Hematopoietic multipotent progenitor cell treated with erythropoietin and hydrocortisone succinate and interleukin-3 and kit ligand, for 8 days (in vitro differentiated cells): ENCODE results near the gene GRP.
A peak's percentile ranks its signal among the peaks of the same experiment; 100 is the strongest.

Source experiments
- DNase-seq: peaks from one replicate; pipeline ENCODE4 v3.0.0-alpha.2; 2015

Gene GRP

DNA sequence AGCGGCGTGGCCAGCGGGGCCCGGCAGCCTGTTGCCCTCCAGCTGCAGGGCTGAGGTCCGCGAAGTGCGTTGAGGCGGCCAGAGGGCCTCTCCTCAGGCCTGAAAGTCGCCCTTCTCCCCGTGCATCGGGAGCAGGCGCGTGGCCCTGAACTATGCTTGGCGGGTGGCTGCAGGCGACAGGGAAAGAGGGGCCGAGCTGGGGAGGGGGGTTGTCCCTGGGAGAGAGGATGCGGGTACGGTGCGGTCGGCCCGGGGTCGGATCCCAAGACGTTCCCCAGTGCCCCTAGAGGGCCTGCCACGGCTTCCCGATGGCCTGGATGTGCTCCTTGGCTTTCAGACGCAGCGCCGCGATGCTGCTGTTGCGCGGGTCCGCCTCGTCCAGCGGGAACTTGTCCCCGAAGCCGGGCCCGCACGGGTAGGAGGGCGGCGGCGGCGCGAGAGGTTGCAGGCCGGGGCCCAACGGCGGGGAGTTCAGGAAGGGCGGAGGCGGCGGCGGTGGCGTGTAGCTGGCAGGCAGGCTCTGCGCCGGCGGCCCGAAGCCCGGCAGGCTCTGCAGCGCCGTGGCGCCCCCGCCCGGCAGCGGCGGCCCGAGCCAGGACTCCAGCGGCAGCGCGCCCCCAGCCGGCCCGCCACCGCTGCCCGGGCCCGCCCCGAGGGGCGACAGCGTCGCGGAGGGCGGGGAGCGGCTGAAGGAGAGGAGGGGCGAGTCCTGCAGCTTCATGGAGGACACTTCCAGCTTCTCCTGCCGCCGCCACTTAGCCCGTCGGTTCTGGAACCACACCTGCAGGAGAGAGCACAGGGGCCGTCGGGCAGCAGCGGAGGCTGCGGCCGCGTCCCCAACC lies 49.0 kb downstream of the GRP start:
- peak; percentile 29 for DNase-seq

DNA sequence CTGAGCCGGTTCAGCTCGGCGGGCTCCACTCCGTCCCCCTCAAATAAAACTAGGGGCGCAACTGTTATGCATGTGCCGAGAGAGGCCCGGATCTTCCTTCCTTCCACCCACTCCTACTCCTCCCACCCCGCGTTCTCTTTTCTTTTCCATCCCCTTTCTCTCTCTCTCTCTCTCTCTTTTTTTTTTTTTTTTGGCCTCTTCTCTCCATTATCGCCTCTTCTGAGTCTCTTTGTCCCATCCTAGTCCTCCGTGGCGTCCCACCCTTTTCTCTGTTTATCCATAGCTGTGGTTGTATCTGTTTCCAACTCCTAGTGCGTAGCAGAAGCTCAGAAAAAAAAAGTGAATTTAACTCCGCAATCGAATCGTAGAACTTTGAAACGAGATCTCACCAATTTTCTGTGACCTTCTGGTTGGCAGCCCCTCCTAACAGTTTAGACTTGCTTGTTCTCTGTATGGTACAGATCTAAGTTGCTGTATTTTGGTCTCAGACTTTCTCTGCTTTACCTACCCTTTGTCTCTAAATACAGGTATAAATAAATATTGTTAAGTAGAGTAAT lies 49.7 kb downstream of the GRP start:
- DNase-seq = no peak

DNA sequence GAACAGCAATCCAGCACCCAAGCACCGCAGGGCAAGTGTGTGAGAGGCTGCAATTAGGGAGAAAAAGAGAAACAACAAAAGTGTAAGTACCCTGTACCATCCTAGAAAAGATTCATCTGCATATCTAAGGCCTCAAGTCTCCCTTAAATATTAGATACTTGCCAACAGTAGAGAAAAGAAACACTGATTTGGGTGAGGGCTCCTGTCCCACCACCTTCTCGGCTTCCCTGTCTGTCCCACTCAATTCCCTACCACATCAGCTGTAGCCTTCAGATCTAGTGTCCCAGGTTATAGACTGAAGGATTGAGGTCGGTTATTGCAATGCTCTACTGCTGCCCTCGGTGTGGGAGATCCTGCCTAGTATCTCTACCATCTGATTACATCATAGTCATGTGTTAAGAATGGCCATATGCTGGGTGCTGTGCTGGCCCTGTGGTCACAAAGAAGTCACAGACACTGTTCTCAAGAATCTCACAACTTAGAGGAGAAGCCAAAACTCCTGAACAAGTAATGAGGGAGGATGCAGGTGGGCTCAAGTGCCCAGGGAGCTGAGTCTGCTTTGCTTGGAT lies 50.8 kb downstream of the GRP start:
- no peak for DNase-seq

DNA sequence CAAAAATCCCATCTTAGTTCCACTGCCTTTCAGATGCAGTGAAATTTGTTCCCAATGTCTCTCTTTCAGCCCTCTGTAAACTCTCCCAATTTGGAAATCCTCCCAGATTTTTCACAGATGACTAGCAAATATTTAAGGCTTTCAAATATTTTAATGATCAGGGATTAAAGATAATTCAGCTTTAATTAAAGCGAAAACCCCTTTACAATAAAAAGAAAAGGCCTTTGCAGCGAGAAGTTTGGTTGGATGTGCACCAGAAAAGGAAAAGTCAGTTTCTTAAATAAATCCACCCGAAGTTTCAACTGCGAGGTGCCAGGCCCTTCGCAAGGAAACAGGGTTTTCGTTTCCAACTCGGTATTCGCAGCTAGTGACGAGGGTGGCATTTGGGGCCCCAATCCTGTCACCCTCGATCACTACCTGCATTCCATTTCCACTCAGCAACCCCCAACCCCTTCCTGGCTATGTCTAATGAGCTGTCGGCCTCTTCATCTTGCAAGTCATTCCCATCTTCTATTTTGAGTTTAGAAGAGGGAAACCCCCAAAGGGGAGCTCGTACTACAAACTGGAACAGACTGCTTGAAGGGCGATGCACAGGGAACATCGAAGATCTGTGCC lies 51.8 kb downstream of the GRP start:
- DNase-seq = no peak

DNA sequence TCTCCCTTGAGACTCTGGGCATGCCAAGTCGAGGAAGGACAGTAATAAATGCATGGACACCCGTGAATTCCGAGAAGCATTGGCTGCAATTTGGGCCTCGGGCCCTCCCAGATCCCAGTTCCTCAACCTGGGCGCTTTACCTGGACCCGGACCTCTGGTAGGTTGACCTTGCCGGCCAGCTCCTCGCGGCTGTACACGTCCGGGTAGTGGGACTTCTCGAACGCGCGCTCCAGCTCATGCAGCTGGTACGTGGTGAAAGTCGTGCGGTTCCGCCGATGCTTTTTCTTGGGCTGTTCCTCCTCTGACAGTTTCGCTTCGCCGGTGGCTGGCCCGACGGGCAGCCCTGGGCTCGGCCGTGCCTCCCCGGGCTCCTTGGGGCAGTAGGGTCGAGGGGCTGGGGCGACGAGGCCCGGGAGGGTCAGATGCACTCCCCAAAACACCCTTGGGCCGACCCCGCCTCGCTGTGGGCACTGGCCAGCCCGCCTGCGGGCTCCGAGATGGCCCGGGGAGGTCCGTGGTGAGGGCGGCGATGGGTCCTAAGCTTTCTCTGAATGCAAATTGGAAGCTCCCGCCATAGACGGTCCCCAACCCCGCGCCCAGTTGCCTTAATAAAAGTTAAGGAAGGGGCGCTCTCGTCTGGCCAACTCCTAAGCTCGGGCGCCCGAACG lies 52.4 kb downstream of the GRP start:
- no peak for DNase-seq

DNA sequence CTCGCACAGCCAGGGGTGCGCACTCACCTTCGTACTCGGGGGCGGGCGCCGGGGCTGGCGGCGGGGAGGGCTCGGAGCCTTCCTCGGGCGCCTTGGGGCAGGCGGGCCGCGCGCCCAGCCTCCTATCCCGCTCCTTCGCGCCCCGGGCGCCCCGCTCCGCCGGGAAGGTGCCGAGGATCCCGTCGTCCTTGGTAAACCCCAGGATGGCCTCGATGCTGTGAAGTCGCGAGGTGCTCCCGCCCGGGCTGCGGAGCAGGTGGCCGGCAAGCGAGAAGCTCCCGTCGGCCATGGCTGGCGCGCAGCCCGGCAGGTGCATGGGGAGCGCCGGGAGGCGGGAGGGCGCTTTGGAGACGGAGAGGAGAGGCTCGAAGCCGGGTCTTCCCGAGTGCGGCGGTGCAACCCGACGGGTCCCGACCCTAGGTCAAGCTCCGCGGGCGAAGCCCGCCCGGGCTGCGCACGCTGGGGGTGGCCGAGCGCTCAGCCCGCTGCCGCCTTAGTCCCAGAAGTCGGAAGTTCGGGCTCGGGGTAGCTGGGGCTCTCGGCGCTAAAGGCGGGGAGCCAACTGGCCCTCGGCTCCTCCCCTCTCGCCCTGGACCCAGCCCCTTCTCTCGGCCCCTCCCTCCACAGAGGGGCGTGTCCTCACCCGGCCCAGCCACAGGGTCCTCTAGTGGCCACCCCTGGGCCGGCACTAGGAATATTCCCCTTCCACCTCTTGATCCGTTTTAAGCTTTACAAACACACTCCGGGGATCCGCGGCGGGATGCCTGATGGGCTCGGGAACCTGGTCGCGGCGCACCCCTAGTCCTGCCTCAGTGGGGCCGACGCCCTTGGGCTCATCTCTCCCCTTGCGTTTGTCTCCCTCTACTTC lies 53.2 kb downstream of the GRP start, which contains the start of gene RAX:
Gene RAX (minus strand): TSS at position 564 of the 868 bp plus-strand sequence. CDS start 248 bp downstream, at position 316.
- DNase-seq = peak; percentile 60

DNA sequence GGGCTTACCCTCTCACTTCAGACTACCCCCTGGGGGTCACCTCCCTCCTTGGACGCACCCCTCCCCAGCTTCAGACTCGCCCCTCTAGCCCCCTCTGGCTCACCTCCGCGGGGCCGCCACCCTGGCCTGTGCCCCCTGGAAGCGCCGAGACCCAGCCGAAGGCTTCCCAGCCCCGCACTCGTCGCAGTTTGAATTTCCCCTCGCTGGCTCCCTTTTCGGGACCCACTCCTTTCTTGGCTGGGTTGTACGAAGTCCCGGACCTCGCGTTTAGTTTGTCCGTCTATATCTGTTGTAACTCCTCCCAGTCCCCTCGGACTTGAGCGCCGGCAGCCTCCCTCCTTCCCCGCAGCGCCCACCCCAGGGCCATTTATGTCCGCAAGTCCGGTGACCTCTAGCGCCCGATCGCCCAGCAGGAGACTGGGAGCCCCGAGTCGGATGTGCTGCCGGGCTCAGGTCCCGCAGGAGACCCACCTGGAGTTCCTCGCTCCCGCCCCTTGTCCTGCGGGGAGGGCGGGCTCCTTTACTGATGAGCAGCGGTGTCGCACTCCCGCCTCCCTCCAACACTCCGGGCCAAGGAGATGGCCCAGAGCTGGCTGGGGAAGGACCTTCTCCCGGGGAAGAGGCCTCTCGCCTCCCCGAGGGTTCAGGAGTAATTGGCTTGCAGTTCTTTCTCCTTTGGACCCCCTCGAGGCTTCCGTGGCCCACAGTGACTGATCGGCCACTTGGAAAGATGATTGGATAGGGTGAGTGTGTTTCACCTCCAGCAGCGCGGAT lies 54.0 kb downstream of the GRP start:
- DNase-seq = no peak

DNA sequence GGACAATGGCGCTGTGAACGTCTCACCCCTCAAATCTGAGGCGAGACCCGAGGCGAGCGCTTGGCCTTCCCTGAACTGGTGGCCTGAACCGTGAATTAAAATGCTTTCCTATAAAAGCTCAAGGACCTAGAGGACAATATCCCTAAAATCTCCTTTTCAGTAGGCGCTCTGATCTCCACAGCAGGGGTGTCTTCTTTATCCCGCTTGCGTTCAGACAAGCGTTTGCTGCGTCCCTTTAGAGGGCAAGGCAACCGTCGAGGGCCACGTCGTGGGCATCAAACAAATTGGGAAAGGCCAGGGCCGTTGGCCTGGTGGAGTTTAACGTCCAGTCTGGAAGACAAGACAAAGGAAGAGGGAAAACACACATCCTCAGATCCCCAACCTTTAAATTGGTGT lies 54.6 kb downstream of the GRP start:
- no peak for DNase-seq

- no peak for DNase-seq
Observed at GRCh38 chr18:59275406-59275949, 55.5 kb downstream of the GRP start.

DNA sequence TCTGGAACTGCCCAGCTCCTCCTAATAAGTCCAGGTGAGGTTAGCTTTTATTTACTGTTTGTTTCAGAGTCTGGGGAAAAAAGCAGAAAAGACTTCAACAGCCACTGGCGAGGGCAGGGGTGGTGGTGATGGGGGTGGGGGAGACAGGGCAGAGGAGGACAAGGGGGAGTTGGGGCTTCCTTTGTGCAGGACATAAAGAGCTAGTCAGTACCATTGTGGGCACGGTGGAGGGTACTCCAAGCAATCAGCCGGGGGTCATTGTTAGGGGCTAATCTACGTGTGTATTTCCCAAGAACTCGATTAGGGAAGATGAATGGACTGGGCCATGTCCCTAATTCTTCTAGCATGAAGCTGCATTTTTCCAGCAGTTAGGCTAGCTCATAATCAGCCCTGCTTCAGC lies 56.1 kb downstream of the GRP start:
- DNase-seq = no peak

DNA sequence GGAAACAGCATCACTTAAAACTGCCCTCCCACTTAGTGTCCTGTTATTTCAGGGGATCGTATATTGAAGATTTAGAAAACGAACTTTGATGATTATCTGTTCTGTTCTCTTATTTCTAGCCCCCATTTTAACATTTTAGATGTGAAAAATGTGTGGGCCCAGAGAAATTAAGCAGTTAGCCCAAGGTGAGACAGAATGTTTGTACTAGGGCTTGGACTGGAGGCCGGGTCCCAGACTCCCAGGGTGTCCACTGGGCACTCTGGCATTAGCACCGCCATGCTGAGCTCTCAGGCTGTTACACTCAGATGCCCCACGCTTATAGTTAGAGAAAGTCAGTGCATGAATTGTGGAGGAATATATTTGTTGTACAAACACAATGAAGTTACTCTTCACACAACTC lies 58.8 kb downstream of the GRP start:
- no peak for DNase-seq

- no peak for DNase-seq
Observed at GRCh38 chr18:59279193-59279592, 59.2 kb downstream of the GRP start.

- DNase-seq = no peak
Observed at GRCh38 chr18:59279722-59280121, 59.8 kb downstream of the GRP start.
